Osteocyte (in vitro differentiated cells): ENCODE measurements around the gene TMEM182. TPM values are rescaled to one million over a fixed set of nuclear protein-coding genes. Genes with fewer than 3 reads are reported as not detected.

Experiments
- DNase-seq: peaks from one replicate; pipeline ENCODE4 v3.0.0; 2021; ENCODE audit warnings: mixed read lengths; ENCODE audit not compliant: unreplicated experiment; ENCODE audit errors: extremely low spot score
- H3K27ac Mint-ChIP-seq: one replicate; pipeline ENCODE4 v1.8.0; 2021; ENCODE audit warnings: mild to moderate bottlenecking, mixed read lengths; ENCODE audit not compliant: unreplicated experiment
- H3K27me3 Mint-ChIP-seq: one replicate; pipeline ENCODE4 v1.8.0; 2021; ENCODE audit warnings: mixed read lengths; ENCODE audit not compliant: unreplicated experiment
- H3K36me3 Mint-ChIP-seq: one replicate; pipeline ENCODE4 v1.8.0; 2021; ENCODE audit warnings: mixed read lengths; ENCODE audit not compliant: unreplicated experiment
- H3K4me1 Mint-ChIP-seq: one replicate; pipeline ENCODE4 v1.8.0; 2021; ENCODE audit warnings: mixed read lengths; ENCODE audit not compliant: unreplicated experiment
- H3K4me3 Mint-ChIP-seq: one replicate; pipeline ENCODE4 v1.8.0; 2021; ENCODE audit warnings: mild to moderate bottlenecking, moderate library complexity, mixed read lengths; ENCODE audit not compliant: unreplicated experiment
- H3K9me3 Mint-ChIP-seq: one replicate; pipeline ENCODE4 v1.8.0; 2021; ENCODE audit warnings: mixed read lengths; ENCODE audit not compliant: unreplicated experiment
- CTCF ChIP-seq: fragments of 200-600 bp; sonication (generic); IDR thresholded peaks from 2 replicates; pipeline ENCODE4 v1.5.0; 2021; ENCODE audit warnings: antibody characterized with exemption, mild to moderate bottlenecking, moderate library complexity
- total RNA-seq: library from RNA; stranded (reverse); gene quantifications from 2 replicates; pipeline ENCODE4 v1.2.1, GENCODE V29; 2021

The TMEM182 gene
- total RNA-seq, 1 donor from 2014 or later: 2.7 TPM

GRCh38 chr2:102724553-102724952, 37.3 kb upstream of the TMEM182 start:
- DNase-seq: no peak
- Mint-ChIP-seq H3K27me3 (no peaks in the 10 kb centered on the region), H3K27ac (no peak overlapping the region), H3K36me3 (peaks cover 56% of the 10 kb centered on the region), H3K4me3 (no peak overlapping the region), H3K9me3 (no peaks in the 10 kb centered on the region), H3K4me1 (no peaks in the 10 kb centered on the region)
- no peak for TF ChIP-seq CTCF

- Mint-ChIP-seq H3K9me3 (no peaks in the 10 kb centered on the region), H3K36me3 (peaks cover 53% of the 10 kb centered on the region), H3K27me3 (no peaks in the 10 kb centered on the region), H3K4me1 (no peaks in the 10 kb centered on the region), H3K27ac (no peak overlapping the region), H3K4me3 (no peak overlapping the region)
- TF ChIP-seq CTCF: no peak
- DNase-seq: no peak
Observed at GRCh38 chr2:102726128-102727087, 35.4 kb upstream of the TMEM182 start.

GRCh38 chr2:102735416-102736109, 26.3 kb upstream of the TMEM182 start:
- Mint-ChIP-seq H3K9me3 (no peaks in the 10 kb centered on the region), H3K27me3 (no peaks in the 10 kb centered on the region), H3K4me1 (peaks cover 22% of the 10 kb centered on the region), H3K27ac (peak overlapping the region; percentile 67), H3K4me3 (peak overlapping the region; percentile 97), H3K36me3 (peaks cover 12% of the 10 kb centered on the region)
- no peak for TF ChIP-seq CTCF
- DNase-seq: no peak

GRCh38 chr2:102736110-102736409, 25.8 kb upstream of the TMEM182 start:
- no peak for TF ChIP-seq CTCF
- Mint-ChIP-seq H3K36me3 (peaks cover 7% of the 10 kb centered on the region), H3K9me3 (no peaks in the 10 kb centered on the region), H3K27ac (peak overlapping the region; percentile 67), H3K4me1 (peaks cover 22% of the 10 kb centered on the region), H3K27me3 (peaks cover 1% of the 10 kb centered on the region), H3K4me3 (peak overlapping the region; percentile 97)
- no peak for DNase-seq
